GM21367 (cell line): ENCODE results near the gene CAPN12.
"Not testable (repeated sequence)": the region's sequence is repeated elsewhere in the genome, so short reads cannot be mapped to it uniquely, and the experiment has no call there.

ENCODE experiments used
- ATAC-seq: cut with Tn5 transposase; IDR thresholded peaks from one replicate; pipeline ENCODE4 v1.9.1; 2021; ENCODE audit not compliant: unreplicated experiment

The CAPN12 gene, protein sequence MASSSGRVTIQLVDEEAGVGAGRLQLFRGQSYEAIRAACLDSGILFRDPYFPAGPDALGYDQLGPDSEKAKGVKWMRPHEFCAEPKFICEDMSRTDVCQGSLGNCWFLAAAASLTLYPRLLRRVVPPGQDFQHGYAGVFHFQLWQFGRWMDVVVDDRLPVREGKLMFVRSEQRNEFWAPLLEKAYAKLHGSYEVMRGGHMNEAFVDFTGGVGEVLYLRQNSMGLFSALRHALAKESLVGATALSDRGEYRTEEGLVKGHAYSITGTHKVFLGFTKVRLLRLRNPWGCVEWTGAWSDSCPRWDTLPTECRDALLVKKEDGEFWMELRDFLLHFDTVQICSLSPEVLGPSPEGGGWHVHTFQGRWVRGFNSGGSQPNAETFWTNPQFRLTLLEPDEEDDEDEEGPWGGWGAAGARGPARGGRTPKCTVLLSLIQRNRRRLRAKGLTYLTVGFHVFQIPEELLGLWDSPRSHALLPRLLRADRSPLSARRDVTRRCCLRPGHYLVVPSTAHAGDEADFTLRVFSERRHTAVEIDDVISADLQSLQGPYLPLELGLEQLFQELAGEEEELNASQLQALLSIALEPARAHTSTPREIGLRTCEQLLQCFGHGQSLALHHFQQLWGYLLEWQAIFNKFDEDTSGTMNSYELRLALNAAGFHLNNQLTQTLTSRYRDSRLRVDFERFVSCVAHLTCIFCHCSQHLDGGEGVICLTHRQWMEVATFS

GRCh38 chr19:38744298-38744681 lies at the start of gene CAPN12:
Gene CAPN12, minus strand, starts transcription at chr19:38744474. Its CDS starts 309 bp downstream, at chr19:38744165.
- no peak for ATAC-seq

- ATAC-seq = no peak
Measured at GRCh38 chr19:38793671-38794070, 49.4 kb upstream of the CAPN12 start.

DNA sequence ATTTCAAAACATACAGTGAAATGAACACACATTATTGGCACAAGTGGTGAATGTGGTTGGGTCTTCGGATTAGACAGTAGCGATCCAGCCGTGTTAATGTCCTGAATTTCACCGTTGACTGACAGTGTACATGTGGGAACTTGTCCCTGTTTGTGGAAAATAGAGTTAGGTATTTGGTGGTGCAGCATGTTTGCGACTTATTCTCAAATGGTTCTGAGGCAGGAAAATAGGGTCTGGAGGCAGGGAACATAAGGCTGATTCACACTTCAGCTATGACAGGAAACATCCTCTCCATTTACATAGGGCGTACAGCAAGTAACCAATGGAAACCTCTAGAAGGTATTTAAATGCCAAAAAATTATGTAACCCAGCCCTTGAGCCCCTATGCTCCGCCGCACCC lies 48.9 kb upstream of the CAPN12 start:
- no peak for ATAC-seq

- ATAC-seq = no peak
Measured at GRCh38 chr19:38792250-38793111, 48.2 kb upstream of the CAPN12 start.

GRCh38 chr19:38791451-38792064 lies 47.3 kb upstream of the CAPN12 start:
- ATAC-seq = not testable (repeated sequence)

DNA sequence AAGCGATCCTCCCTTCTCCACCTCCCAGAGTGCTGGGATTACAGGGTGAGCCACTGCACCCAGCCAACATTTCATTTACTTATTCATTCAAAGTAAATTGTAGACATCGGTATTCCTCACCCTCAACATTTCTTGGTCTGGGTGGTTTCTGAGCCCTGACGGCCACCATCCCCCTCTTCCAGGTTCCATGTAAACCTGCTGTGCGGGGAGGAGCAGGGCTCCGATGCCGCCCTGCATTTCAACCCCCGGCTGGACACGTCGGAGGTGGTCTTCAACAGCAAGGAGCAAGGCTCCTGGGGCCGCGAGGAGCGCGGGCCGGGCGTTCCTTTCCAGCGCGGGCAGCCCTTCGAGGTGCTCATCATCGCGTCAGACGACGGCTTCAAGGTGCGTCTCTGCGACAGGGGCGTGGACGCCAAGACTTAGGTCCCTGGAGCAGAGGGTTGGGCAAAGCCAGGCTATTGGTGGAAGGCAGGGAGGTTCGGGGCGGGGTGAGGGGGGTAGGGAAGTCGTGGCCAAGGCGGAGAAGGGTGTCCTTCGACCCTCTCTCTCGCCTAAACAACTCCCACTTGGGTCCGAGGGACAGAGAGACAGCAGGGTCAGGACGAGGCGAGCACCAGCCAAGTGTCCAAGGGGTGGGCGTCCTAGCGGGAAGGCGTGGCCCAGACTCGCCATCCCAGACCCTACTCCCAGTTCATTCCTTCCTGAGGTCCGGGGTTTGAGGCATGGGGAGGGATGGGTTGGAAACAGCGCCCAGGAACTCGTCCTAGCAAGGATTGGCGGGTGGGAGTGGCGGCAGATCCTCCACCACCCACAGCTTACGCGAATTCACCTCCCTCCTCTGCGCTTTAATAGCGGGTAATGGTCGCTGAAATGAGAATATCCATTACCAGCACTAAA lies 46.5 kb upstream of the CAPN12 start:
- not testable (repeated sequence) for ATAC-seq

DNA sequence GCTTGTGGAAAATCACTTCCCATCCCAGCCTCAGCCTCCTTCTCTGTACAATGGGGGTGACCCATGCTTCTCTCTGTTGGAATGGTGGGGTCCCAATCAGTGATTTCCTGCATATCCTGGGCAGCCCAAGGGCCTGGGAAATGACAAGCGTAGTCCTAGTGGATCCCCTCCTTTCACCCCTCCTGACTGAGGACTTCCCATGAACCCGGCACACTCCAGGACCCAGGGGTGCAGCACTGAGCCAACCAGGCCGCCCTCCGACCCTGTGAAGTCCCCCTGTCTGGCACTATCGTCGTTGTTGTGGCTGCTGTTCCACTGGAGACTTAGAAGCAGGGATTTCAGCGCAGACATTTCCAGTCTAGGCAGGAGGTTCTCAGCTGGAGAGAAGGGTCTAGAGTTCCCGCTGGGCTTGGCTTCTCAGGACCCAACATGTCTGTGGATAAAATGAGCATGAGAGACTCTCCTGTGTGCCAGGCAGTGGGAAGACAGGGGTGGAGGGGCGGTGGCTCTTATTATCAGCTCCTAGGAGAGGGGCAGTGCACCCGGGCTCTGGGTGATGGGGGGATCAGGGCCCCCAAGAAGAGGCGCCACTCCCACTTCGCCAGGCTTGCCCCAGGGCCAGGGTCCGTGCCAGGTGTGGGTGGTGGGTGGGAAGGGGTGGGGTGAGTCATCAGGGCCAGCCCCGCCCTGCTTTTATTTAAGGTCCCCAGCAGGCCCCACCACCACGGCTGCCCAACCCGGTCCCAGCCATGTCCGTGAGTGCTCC lies 44.4 kb upstream of the CAPN12 start, which contains the start of gene LGALS7B:
Gene LGALS7B, plus strand, starts transcription at position 723 of the 766 bp plus-strand sequence. Its CDS starts 27 bp downstream, at position 750.
- ATAC-seq = no peak

- no peak for ATAC-seq
Measured at GRCh38 chr19:38786572-38787265, 42.4 kb upstream of the CAPN12 start.

GRCh38 chr19:38786061-38786460 lies 41.8 kb upstream of the CAPN12 start:
- ATAC-seq = not testable (repeated sequence)

DNA sequence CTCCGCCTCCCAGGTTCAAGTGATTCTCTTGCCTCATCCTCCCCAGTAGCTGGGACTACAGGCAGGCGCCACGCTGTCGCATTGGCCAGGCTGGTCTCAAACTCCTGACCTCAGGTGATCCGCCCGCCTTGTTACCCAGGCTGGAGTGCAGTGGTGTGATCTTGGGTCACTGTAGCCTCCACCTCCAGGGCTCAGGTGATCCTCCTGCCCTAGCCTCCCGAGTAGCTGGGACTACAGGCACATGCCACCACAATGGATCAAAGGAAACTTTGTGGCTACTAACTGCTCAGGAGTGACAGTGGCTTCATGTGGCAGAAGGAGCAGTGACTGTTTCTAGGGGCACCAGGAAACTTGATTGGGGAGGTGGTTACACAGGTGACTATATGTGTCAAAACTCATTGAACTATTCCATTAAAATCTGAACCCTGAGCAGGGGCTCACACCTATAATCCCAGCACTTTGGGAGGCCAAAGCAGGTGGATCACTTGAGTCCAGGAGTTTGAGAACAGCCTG lies 41.0 kb upstream of the CAPN12 start:
- no peak for ATAC-seq

GRCh38 chr19:38784224-38784623 lies 40.0 kb upstream of the CAPN12 start:
- ATAC-seq = no peak

GRCh38 chr19:38782212-38782611 lies 37.9 kb upstream of the CAPN12 start:
- not testable (repeated sequence) for ATAC-seq

GRCh38 chr19:38781058-38781457 lies 36.8 kb upstream of the CAPN12 start:
- ATAC-seq = no peak

GRCh38 chr19:38780443-38780842 lies 36.2 kb upstream of the CAPN12 start:
- no peak for ATAC-seq

DNA sequence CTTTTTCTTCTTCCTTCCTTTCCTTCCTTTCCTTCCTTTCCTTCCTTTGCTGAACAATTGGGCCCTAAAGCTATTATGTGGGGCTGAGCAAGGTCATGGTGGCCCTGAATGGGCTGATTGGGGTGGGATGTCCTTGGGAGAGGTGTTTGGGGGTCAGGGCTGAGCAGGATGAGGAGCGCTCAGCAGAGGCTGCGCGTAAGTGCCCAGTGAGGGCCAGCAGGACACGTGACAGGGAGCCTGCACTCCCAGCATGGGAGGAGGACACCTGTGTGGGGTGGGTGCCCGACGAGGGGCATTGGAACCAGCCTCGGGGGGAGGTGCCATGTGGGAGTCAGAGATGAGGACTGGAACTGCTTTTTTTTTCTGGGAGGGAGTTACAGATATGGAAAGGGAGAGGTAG lies 34.5 kb upstream of the CAPN12 start:
- no peak for ATAC-seq

DNA sequence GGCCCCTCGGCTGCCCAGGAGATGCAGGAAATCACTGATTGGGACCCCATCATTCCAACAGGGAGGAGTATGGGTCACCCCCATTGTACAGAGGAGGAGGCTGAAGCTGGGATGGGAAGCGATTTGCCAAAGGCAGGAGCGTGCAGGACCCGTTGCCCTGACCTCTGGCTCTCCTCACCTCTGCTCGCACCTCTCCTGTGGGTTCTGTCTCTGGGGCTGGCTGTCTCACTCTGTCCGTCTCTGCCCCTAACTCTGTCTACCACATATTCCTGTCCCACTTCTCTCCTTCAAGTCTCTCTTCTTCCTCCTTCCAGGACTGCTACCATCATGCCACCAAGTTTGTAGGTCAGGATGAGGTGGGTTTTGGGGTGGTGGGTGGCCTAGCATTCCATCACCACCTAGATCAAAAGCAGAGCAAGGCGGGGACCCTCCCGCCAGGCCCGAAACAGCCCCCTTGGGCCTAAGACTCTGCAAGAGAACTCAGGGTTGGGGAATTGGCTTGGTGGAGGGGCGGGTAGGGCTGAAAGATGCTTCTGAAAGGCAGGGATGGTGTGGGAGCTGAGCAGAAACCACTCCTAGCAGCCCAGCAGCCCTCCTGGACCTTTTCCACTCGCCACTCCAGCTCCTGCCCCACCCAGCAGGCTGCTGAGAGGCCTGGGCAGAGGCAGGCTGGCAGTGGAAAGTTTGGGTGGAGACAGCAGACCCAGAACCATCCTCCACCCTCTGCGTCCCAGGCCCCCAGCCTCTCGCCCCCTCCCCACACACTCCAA lies 30.1 kb upstream of the CAPN12 start:
- ATAC-seq = no peak

- no peak for ATAC-seq
Measured at GRCh38 chr19:38773469-38774177, 29.3 kb upstream of the CAPN12 start, which contains the start of gene LGALS7. Gene LGALS7, minus strand, starts transcription at chr19:38773517. Its CDS starts 25 bp downstream, at chr19:38773492.
